Renal cortex interstitium (tissue), 11 donors: Measurements from ENCODE around the gene DACH2. TPM values are rescaled to one million over a fixed set of nuclear protein-coding genes. Genes with fewer than 3 reads are reported as not detected.
A peak's percentile ranks its signal among the peaks of the same experiment; 100 is the strongest.

Source experiments
- DNase-seq, 11 donors: peaks; one replicate each; pipeline ENCODE4 v3.0.0-alpha.2; 2013; ENCODE audit warnings: low read depth in 9 of 11, low spot score in 4 of 11; ENCODE audit errors: extremely low read depth in 1 of 11
- polyA plus RNA-seq, 3 donors: library from polyadenylated mRNA; unstranded; fragments of 120-200 nt; gene quantifications; one replicate each; pipeline ENCODE4 v1.2.1, GENCODE V29; 2013; ENCODE audit not compliant: insufficient read length in 3 of 3

The DACH2 gene
- polyA plus RNA-seq, 3 donors, result 19.6 to 27.8 (median 25.4) TPM

DNA sequence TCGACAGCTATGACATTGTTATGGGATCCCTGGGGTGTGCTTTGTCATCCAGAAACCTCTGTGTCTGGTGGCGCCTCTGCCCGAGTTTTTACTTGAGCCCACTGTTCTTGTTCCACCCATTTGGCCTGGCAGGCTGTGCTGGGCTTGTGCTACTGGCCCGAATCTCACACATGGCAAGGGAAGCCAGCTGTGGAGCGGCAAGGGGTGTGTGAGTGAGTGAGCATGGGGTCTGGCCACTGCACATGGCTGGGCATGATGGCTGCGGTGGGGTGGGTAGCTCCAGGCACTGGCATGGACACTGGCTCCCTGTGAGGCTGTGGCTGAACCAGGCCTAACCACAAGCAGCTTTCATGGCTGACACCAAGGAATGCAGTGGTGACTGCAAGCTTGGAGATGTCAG lies 89.2 kb downstream of the DACH2 start:
- no peak for DNase-seq

DNA sequence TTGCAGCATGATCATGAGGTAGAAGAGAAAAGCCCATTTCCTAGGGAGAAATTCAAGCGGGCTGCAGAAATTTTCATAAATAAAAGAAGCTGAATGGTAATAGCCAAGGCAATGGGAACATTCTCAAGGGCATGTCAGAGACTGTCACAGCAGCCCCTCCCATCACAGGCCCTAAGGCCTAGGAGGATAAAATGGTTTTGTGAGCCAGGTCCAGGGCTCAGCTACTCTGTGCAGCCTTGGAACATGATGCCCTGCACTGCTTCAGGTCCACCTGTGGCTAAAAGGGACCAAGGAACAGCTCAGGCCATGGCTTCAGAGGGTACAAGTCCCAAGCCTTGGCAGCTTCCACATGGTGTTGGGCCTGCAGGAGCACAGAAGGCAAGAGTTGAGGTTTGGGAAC lies 93.3 kb downstream of the DACH2 start:
- no peak for DNase-seq

DNA sequence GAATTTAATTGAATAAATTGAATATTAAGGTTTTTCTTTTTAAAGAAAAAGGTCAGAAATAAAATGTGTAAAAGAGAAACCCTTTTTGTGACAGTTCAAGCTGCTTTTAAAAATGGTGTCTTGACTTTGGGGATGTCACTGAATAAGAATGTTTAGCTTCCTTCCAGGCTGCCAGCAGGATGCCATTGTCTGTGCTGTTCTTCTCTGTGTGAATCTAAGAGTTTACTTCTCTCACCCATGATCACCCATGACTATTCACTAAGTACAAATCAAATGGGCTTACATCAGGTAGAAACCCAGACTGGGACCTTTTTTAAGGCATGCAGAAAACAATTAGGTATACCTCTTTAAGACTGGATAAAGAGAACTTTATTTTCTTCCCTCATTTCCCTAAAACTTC lies 115.3 kb downstream of the DACH2 start:
- no peak for DNase-seq

DNA sequence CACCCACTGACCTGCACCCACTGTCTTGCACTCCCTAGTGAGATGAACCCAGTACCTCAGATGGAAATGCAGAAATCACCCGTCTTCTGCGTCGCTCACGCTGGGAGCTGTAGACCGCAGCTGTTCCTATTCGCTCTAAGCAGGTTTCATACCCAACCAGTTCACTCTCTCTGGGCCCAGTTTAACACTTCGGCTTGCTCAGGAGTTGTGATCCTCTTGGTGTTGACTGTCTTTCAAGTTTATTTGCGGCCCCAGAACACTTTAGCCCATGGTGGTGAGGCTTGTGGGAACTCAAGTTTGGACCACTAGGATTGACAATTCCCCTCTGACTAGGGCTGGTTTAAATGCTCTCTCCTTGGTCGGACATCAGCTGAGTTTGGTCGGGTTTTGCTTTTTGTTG lies 147.0 kb downstream of the DACH2 start:
- DNase-seq, result no peak

DNA sequence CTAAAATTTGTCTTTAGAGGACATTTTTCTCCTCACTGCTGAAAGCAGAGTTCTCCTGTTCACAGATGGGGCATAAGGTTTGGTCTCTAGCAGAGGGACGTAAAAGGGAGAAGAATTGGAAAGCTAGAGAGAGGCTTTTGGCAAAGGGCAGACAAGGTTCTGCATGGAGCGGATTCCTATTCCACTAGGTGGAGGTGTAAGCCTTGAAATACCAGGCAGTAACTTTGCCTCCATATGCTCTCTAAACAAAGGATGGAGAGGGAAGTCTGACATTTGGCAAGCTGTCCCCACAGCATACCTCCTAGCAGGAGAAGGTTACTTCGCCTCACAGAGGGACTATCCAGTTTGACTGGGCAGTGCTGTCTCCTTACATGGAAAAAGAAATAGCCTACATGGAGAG lies 174.7 kb downstream of the DACH2 start:
- DNase-seq, result no peak

DNA sequence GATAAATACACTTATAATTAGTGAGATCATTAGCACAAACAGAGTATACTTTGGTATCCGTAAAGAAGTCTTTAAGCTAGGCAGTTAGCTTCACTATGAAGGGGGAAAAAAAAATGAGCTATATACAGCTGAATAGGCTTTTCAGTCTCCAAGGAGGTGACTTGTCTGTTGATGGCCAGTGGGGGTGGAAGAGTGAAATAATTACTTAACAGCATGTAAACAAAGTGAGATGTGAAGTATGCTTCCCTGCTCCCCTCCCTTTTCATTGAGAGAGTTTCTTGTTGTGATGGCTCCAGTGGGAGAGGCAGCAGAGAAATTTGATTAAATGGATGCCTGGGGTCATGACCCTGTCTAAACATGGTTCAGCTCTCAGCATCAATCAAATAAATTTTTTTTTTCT lies 180.9 kb downstream of the DACH2 start:
- DNase-seq, result peak in 1 of 11 donors; percentile 39

DNA sequence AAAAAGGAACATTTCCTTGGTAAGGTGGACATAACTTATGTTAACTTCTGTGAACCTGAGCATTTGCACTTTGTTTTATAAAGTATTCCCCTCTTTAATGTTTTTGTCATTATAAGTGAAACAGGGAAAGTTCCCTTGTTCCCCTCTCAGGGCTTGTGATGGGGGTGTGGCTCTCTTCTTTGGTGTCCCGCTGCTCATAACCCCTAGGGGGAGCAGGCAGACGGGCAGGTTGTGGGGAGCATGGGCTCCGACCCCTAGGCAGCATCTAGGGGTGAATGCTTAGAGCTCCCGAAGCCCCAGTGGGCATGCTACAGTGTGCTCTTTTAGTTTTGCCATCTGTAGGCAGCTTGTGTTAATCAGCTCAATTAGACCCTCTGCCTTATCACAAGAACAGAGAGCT lies 200.4 kb downstream of the DACH2 start:
- DNase-seq, result no peak

DNA sequence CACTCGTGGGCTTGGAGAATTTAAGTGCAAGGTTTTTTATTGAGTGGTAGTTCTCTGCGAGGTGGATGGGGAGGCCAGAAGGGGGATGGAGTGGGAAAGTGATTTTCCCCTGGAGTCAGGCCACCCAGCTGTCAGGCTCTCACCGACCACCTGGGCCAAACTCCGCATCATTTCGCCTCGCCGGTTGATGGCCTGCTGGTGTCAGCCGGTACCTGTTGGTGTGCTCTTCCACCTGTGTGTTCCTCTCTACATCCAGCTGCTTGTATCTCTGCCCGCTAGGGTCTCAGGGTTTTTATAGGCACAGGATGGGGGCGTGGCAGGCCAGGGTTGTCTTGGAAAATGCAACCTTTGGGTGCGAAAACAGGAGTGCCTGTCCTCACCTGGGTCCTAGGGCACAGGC lies 200.9 kb downstream of the DACH2 start:
- DNase-seq, result no peak

DNA sequence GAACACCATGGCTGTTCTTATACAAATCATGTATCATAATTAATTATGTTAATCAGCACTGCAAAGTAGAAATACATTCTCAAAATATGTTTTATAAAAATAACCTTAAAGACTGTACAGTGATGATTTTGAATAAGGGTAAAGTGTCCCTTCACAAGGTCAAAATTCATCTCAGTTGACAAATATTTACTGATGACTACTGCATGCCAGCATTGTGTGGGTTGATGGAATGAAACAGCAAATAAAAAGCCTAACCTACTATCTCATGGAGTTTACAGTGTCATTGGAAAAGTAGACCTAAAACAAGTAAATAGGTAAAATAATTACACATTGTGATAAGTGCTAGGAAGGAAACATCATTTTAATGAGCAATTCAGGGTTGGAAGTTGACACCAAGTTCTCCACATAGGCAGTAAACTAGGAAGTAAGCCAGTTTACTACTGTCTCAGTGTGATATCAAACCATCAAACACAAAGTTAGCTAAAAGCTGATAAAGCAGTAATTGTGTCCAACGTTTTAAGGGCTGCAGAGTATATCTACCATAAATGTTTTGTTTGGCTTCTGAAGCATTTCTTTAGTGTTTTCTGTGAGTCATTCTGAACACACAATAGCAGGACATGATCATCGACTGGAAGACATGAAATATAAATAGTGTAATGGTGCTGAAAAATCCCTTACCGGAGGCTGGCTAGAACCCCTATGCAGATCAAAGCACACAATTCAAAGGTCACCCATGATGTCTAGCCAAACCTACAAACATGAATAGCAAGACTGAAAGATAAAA lies 221.8 kb downstream of the DACH2 start:
- DNase-seq, result no peak

DNA sequence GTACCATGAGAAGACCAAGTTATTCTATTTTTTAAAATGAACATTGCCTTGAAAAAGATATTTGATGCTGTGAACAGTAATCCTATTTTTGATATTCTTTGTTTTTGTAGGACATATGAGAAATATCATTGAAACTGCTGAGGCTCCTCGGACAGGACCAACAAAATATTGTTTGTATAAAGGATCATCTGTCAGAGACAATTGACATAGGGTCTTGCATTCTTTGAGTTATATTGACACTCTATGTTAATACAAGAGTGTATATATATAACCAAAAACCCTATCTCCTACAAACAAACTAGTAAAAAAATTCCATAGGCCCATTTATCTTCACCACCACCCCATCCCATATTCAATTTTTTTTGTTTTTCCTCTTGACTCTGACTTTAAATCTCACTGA lies 222.7 kb downstream of the DACH2 start:
- no peak for DNase-seq

DNA sequence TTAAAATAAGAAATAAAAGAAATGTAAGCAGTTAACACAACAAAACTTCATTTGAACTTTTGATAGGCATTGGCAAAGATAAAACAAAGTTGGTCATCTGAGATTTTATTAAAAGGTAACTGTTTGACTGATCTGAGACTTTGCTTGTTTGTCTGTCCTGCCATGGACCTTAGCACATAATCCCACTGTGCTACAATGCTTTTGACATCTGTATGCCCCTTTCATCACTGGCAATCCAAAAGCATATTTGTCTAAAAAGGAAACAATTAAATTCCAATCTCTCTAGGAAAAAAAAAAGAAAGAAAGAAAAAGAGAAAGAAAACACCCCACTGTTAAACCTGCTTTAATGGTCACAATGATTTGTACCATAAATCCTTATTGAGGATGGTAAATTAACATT lies 231.0 kb downstream of the DACH2 start:
- DNase-seq, result no peak

DNA sequence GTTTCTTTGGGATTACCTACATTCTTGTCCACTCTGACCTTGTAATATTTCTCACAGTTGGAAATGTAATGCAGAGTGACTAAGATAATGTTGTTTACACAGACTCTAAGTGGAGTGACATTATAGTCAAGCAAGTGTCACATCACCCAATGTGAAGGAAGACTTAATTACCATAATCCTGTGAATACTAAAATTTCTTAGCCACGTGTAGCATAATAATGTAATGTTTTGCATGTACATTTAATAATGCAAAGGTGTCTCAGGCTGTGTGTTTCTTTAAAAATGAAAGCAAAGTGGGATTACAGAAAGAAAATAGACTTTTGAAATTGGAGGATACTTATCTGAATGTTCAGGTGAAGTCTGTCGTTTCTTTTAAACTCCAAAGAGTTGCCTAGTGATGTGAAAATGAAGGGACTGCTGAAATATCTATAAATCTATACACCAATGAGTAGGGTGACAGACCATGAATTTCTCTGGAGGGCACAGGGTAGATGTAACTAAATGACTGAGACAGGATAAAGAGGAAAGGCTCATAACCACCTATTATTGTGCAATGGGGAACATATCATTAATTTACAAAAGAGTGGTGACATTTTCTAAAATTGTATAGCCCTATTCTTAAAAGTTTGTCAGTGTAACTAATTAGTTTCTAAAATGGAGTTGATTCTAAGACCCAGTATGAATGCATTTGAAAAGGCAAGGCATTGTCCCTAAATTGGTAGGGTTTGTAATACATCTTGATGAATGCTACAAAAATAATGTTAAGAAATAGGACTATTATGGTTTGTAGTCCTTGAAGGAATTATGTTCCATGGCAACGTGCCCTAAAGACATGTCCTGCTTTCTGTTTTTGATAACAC lies 235.7 kb downstream of the DACH2 start:
- DNase-seq, result no peak

DNA sequence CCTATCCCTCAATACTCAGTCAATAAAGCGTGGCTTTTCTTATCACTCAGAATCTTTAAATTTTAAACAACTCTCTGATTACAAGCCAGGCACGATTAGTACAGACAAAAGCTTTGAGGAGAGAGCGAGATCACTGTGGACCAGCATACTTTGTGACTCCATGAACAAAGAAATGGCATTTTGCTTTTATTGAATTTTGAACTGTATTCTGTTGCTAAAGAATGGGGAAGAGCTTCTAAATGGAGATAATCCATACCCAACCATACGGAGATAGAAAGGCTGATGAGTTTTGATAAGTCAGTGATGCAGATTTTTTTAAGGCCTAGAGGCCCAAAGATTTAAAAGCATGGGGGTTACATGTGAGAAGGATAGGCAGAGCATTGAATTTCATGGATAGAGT lies 259.1 kb downstream of the DACH2 start:
- DNase-seq, result no peak

DNA sequence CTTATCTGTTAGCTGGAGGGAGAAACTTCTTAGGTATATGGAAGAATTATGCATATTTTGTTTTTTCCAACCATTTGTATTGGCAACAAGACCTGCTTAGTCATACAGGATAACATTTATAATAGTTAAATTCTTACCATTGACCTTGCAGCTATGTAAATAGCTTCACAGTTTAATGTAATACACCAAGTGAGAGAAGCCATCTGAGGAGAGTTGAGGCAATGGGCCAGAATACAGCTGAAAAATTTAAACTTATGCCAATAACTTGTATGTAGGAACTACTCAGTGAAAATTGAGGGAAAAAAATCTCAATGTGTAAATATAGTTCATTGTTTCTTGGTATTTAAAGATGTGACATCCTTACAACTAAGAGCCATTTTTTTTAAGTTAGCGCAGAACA lies 273.5 kb downstream of the DACH2 start:
- no peak for DNase-seq

DNA sequence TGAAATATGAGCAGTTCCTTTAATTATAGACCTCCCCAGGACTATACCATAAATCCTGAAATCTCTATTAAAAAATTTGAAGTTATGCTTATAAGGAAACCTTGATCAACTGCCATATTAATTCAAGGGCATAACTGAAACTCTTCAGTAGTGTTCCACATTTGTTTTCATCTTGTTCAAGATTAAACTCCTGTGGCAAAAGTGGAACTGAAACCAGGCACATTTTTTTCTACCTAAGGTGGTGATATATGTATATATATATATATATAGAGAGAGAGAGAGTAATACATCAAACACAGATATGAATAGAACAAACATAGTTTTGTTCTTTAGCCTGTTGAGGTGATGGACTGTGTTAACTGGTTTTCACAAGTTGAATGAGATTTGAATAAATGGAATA lies 287.9 kb downstream of the DACH2 start:
- DNase-seq, result no peak

DNA sequence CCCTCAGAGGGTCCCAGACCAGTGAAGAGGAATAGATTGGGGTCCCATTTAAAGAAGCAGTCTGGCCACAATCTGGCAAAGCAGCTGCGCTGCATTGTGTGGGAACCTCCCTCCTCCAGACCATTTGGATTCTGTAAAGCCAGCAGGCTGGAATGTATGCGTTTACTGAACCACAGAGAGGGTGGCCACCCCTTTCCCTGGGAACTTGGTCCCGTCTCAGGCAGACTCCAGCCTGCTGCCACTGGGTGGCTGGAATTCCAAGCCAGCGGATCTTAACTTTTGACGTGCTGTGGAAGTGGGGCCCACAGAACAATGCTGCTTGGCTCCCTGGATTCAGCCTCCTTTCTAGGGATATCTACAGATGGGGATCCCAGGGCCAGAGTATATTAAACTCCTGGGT lies 307.2 kb downstream of the DACH2 start:
- peak in 5 of 11 donors; percentile 1 to 18 (median 15) for DNase-seq

DNA sequence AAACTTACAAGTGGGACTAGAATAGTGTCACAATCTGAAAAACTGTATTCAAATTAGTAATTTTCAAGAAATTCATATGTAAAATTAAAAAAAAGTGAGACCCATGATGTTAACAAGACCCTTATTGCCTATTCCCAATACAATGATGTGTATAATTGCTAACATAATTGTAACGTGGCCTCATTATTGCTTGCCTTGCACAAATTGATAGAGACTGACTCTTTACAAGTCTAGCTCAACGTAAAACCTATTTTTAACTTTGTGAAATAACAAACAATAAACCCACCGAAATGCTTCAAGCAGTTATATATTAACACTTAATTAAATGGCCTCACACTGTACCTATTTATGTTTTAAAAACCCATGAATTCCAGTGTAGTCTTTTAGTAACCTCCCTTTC lies 312.5 kb downstream of the DACH2 start:
- no peak for DNase-seq

DNA sequence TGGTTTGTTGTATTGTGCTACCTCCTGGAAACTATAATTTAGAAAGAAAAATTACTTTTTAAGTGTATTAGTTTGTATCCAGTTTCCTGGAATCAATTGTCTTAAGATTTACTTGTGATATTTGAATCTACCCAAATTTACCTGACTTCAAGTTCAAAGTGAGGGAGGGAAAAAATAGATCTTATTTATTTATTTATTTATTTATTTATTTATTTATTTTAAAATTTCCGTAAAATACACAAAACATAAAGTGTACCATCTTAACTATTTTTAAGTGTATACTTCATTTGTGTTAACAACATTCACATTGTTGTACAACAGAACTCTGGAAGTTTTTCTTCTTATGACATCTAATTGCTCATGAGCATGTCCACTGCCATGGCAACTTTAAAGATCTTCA lies 356.0 kb downstream of the DACH2 start:
- DNase-seq, result no peak

DNA sequence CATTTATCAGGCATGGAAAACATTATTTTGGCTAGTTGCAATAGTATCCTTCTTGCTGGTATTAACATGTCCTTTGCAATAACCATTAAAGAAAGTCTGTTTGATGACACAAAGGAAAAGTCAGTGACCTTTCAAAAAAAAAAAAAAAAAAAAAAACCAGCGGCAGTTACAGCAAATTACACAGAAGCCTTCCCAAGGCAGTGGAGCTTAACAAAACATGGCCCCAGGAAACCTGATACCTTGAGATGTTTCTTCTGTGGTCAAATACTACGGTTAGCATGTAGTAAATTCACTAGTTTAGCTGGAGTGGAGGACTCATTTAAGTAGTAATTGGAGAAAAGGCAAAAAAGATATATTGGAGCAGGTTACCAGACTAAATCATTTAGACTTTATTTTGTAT lies 359.1 kb downstream of the DACH2 start:
- peak in 10 of 11 donors; percentile 1 to 43 (median 20) for DNase-seq

DNA sequence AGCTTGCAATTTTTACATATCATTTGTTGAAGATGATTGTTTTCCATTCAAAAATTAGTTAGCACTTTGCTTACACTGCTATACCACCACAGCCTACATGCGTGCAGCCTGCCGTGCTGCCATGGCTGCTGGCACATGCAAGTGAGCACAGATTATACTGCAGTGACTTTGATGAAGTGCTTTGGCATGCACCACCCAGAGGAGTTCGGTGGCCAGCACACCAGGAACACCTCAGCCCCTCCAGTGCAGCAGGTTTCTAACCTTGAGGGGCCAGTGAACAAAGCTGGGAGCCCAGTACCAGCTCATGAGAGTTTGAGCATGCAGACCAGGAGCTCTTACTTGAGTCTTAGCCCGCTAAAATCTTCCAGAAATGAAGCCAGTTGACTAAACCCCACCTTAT lies 431.5 kb downstream of the DACH2 start:
- DNase-seq, result no peak

DNA sequence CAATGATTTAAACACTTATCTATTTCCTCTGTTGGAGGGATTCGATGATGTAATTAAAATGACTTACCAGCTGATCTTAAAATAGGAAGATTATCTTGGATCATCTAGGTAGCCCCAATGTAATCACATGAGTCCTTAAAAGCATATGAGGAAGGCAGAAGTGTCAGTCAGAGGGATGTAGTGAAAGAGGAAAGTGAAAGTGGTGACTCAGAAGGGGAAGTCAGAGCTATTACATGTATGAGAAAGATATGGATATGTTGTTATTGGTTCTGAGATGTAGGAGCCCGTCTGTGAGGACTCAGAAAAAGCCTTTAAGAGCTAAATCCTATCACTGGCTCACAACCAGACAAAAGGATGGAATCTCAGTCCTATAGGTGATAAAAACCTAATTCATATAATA lies 456.4 kb downstream of the DACH2 start:
- no peak for DNase-seq
